ENCODE results near the gene LRRN4. TPM values are rescaled to one million over a fixed set of nuclear protein-coding genes. Genes with fewer than 3 reads are reported as not detected.

LRRN4 gene
- total RNA-seq, 6 experiments from 2014 or later, result 0.09 to 0.10 TPM; not detected in 4

- Mint-ChIP-seq H3K27ac (no peak overlapping the region), H3K9me3 (no peaks in the 10 kb centered on the region; the same call in 1 of the 2 replicates), H3K4me3 (no peak overlapping the region), H3K4me1 (ENCODE audit: low read depth) (peaks cover 24% of the 10 kb centered on the region), H3K27me3 (ENCODE audit: insufficient read depth) (no peaks in the 10 kb centered on the region; the same call in 1 of the 2 replicates), H3K36me3 (ENCODE audit: low read depth) (peaks cover 15% of the 10 kb centered on the region)
- no peak for TF ChIP-seq CTCF (IDR thresholded peaks at IDR 0.05)
- no peak for DNase-seq
Observed at GRCh38 chr20:6030453-6031080, 23.3 kb downstream of the LRRN4 start.

- no peak overlapping the region for H3K27ac Mint-ChIP-seq
- DNase-seq, result peak; percentile 25
- peaks cover 24% of the 10 kb centered on the region for H3K4me1 Mint-ChIP-seq (ENCODE audit: low read depth)
- H3K4me3 Mint-ChIP-seq, result no peak overlapping the region
- H3K36me3 Mint-ChIP-seq (ENCODE audit: low read depth), result peaks cover 22% of the 10 kb centered on the region
- H3K27me3 Mint-ChIP-seq (ENCODE audit: insufficient read depth), result no peaks in the 10 kb centered on the region; the same call in 1 of the 2 replicates
- peaks cover 3% of the 10 kb centered on the region; the same call in 1 of the 2 replicates for H3K9me3 Mint-ChIP-seq
- TF ChIP-seq CTCF (IDR thresholded peaks at IDR 0.05), result no peak
Observed at GRCh38 chr20:6029538-6029937, 24.3 kb downstream of the LRRN4 start.

GRCh38 chr20:6028818-6029217 lies 25.0 kb downstream of the LRRN4 start:
- H3K27ac Mint-ChIP-seq, result no peak overlapping the region
- peaks cover 7% of the 10 kb centered on the region; the same call in 1 of the 2 replicates for H3K9me3 Mint-ChIP-seq
- peaks cover 26% of the 10 kb centered on the region for H3K36me3 Mint-ChIP-seq (ENCODE audit: low read depth)
- H3K4me3 Mint-ChIP-seq, result no peak overlapping the region
- no peak for TF ChIP-seq CTCF (IDR thresholded peaks at IDR 0.05)
- peaks cover 17% of the 10 kb centered on the region for H3K4me1 Mint-ChIP-seq (ENCODE audit: low read depth)
- H3K27me3 Mint-ChIP-seq (ENCODE audit: insufficient read depth), result no peaks in the 10 kb centered on the region; the same call in 1 of the 2 replicates
- no peak for DNase-seq

- Mint-ChIP-seq H3K4me3 (no peak overlapping the region), H3K36me3 (ENCODE audit: low read depth) (peaks cover 35% of the 10 kb centered on the region), H3K4me1 (ENCODE audit: low read depth) (peaks cover 14% of the 10 kb centered on the region), H3K9me3 (peaks cover 7% of the 10 kb centered on the region; the same call in 1 of the 2 replicates), H3K27me3 (ENCODE audit: insufficient read depth) (no peaks in the 10 kb centered on the region; the same call in 1 of the 2 replicates), H3K27ac (no peak overlapping the region)
- TF ChIP-seq CTCF (IDR thresholded peaks at IDR 0.05), result no peak
- peak; percentile 58 for DNase-seq
Observed at GRCh38 chr20:6026051-6026450, 27.8 kb downstream of the LRRN4 start.

- Mint-ChIP-seq H3K4me3 (no peak overlapping the region), H3K4me1 (ENCODE audit: low read depth) (peaks cover 14% of the 10 kb centered on the region), H3K27me3 (ENCODE audit: insufficient read depth) (no peaks in the 10 kb centered on the region), H3K27ac (no peak overlapping the region), H3K9me3 (peaks cover 7% of the 10 kb centered on the region; the same call in 1 of the 2 replicates), H3K36me3 (ENCODE audit: low read depth) (peaks cover 34% of the 10 kb centered on the region)
- TF ChIP-seq CTCF (IDR thresholded peaks at IDR 0.05), result no peak
- no peak for DNase-seq
Observed at GRCh38 chr20:6024768-6025167, 29.1 kb downstream of the LRRN4 start.

Measured in HFFc6 (cell line).